ENCODE data around the gene IL1RAPL2. TPM values are rescaled to one million over a fixed set of nuclear protein-coding genes. Genes with fewer than 3 reads are reported as not detected.

The IL1RAPL2 gene
- total RNA-seq, 4 donors from 2014 or later = not detected

Small RNA genes within 50 kb of the gene (small RNA-seq; reads per million reads assigned to genes)
- 0 reads per million in 2 donors for gene RNU6-207P
